CD4-positive, alpha-beta T cell treated with Interferon alpha-2 for 1 hour (primary cell): ENCODE data around the gene PAQR6.

ENCODE experiments used
- DNase-seq, 2 donors: peaks; one replicate each; pipeline ENCODE4 v3.0.0-alpha.2; 2020 to 2022

The PAQR6 gene

DNA sequence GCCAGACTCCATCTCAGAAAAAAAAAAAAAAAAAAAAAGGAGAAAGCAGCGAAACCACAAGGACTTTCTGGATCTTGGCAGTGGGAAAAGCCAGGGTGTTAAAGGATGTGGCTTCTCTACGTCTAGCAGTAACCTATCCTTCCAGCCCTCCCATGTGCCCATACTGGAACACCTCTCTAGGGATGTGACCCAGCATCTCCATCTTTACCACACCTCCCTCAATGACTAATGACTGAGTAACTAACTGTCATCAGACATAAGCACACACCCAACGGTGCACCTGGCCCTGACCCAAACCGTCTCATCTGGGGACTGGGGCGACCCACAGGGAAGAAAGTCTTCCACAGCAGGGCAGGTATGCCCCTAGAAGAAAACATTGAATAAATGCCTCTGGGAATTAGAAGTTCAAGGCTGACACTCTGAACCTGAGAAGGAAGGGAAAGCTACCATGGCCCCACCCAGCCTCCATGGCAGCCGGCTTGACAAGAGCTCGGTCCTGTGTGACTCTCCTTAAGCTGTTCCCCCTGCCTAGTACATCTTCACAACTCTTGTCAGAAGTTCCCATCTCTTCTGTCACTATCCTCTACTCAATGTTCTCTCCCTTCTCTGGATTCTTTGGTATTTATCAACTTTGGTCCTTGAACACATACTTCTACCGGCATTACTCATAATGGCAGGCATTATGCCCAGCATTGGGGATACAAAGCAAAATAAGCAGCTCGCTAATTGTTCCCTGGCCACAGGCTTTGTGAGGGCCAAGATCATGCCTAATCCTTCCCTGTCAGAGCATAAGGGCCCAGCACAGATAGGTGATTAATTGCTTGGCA, 14.8 kb upstream of the PAQR6 start:
- no peak for DNase-seq

DNA sequence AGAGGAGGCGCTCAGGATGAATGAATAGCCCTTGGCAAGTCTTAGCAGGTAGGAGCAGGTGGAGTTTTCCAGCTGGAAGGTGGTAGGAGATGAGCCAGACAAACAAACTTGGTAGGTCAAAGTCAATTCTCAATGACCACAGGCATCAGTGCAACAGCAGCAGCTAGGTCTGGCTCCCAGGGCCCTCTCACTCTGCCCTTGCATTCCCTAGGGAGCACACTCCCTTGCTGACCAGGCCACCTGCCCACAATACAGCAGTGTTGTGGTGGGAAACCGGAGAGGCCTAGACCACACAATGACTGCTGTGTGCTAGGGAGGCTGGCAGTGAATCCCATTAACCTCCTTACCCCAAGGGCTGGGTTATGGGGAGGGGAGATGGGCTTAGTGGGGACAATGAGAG, 13.0 kb upstream of the PAQR6 start:
- DNase-seq: no peak

GRCh38 chr1:156259805-156260204, 11.9 kb upstream of the PAQR6 start:
- DNase-seq: no peak

DNA sequence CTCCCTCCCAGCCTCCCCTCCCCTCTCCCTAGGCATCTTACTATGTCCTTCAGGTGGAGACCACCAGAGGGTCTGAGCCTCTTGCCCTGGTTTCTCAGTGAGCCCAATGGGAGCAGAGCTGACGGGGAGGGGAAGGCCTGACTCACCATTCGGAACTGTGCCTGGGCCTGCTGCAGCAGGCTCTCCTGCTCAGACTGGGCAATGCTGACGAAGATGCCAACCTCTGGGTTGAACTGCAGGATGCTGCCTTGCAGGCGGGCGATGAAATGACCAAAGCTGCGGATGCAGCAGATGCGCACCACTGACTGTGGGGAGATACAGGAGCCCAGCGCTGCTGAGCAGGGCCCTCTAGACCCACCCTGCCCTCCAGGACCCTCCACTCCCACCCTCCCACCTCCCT, 11.0 kb upstream of the PAQR6 start:
- no peak for DNase-seq

GRCh38 chr1:156257711-156258110, 9.9 kb upstream of the PAQR6 start:
- DNase-seq: no peak

DNA sequence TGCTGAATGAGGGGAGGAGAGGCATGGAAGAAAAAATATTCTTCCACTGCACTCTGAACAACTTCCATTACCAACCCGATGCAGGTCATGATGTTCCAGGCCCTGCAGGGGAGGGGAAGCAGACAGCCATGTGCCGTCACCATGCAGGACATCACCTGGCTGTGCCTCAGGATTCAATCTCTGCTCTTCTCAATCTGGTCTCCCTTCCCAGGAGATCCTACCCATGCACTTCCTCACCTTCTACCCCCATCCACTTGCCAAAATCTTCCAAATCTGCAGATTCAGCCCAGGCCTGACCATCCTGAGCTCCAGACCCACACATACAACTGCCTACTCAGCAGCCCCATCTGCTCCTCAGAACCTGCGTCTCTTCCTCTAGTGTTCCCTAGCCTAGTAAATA, 5.8 kb upstream of the PAQR6 start:
- no peak for DNase-seq

GRCh38 chr1:156251527-156251926, 3.7 kb upstream of the PAQR6 start:
- no peak for DNase-seq

GRCh38 chr1:156249593-156249992, 1.7 kb upstream of the PAQR6 start:
- DNase-seq: no peak

DNA sequence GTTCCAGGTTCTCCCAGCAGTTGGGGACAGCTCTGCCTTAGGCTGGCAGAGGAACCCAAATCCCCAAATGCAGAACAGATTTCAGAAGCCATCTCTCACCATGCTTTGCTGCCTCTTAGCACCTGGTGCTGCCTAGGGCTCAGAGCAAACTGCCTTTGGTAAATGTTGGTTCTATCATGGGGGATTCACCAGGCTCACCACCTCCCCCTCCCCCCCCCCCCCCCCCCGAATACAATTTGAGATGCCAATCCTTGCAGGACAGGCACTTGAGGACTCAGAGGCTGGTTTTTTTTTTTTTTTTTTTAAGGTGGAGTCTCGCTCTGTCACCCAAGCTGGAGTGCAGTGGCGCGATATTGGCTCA, 447 bp upstream of the PAQR6 start:
- DNase-seq: no peak

- DNase-seq: no peak
Observed at GRCh38 chr1:156246781-156247459, 936 bp downstream of the PAQR6 start.

GRCh38 chr1:156246241-156246780, 1.5 kb downstream of the PAQR6 start:
- DNase-seq: no peak

DNA sequence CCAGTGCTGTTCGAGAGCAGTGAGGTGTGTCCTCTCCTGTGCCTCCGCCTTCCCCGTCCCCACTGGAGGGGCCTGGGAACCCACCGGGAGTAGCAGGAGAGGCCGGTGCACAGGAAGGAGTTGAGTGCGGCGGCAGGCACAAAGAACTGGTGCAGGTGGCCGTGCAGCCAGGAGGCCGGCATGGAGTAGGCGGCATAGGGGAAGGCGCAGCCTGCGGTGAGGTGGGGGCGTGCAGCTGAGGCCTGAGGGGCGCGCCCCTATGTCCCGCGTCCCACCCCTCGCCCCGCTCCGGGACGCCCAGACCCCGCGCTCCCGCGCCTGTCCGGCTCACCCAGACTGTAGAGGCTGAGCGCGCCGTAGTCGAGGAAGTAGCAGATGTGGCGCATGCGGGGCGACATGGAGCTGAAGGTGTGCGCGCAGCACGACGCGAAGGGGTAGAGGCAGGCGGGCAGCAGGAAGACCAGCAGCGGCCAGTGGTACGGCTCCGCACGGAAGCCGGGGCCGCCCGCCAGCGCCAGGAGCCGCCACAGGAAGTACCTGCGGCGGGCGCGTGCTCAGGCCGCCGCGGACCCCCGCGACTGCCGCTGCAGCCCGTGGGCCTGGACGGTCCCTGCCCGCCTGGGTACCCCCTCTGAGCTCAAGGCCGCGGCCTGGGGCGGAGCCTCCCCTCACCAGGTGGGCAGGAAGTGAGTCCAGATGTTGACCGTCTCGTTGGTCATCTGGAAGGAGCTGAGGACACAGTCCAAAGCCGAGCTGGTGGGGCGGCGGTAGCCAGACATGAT, 2.2 kb downstream of the PAQR6 start:
- peak; percentile 9 to 46 for DNase-seq

- DNase-seq: no peak
Observed at GRCh38 chr1:156244712-156245111, 3.1 kb downstream of the PAQR6 start.

GRCh38 chr1:156244126-156244525, 3.7 kb downstream of the PAQR6 start:
- DNase-seq: no peak

DNA sequence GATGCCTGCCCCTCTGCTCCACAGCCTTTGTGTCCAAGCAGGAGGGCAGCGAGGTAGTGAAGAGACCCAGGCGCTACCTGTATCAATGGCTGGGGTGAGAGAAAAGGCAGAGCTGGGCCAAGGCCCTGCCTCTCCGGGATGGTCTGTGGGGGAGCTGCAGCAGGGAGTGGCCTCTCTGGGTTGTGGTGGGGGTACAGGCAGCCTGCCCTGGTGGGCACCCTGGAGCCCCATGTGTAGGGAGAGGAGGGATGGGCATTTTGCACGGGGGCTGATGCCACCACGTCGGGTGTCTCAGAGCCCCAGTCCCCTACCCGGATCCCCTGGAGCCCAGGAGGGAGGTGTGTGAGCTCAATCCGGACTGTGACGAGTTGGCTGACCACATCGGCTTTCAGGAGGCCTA, 5.1 kb downstream of the PAQR6 start:
- no peak for DNase-seq

GRCh38 chr1:156241926-156242325, 5.9 kb downstream of the PAQR6 start, which contains the start of gene BGLAP:
Gene BGLAP, plus strand, starts transcription at chr1:156242184. Its CDS starts 48 bp downstream, at chr1:156242232.
- no peak for DNase-seq

DNA sequence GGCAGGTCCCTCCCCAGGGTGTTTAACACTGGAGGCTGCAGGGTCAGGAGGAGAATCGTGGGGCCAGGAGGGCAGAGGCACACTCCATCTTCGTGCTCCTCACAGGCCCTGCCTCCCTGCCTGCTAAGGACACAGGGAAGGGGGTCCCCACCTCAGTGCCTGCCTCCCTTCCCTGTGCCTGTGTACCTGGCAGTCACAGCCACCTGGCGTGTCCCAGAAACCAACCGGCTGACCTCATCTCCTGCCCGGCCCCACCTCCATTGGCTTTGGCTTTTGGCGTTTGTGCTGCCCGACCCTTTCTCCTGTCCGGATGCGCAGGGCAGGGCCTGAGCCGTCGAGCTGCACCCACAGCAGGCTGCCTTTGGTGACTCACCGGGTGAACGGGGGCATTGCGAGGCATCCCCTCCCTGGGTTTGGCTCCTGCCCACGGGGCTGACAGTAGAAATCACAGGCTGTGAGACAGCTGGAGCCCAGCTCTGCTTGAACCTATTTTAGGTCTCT, 6.5 kb downstream of the PAQR6 start:
- DNase-seq: no peak

DNA sequence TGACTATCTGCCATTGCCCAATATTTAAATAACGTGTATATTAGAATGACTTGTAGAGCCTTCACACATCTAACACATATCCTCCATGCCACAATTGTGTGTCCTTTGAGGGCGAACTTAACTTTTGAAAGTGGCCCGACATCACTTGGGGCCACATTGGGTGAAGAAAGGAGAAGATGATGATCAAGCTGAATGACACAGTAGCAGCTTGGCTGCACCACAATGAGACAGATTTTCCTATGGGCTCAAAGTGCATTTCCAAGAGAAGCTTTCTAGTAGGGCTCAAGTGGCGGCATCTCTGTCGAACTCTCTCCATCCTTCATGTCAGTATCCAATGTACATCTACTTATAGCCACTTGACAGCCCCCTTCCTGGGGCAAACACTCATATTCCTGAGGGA, 9.6 kb downstream of the PAQR6 start:
- DNase-seq: no peak

DNA sequence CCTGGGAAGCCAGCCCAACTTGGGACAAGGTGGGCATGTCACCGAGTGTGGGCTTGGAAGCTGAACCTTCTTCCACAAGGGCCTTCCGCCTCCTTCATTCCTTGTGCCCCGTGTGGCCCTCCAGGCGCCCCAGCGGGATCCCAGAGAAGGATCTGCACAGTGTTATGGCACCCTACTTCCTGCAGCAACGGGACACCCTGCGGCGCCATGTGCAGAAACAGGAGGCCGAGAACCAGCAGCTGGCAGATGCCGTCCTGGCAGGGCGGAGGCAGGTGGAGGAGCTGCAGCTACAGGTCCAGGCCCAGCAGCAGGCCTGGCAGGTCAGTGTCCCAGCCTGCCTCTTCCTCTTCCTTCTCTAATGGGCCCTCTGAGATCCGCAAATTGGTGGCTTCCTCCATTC, 11.7 kb downstream of the PAQR6 start:
- no peak for DNase-seq

DNA sequence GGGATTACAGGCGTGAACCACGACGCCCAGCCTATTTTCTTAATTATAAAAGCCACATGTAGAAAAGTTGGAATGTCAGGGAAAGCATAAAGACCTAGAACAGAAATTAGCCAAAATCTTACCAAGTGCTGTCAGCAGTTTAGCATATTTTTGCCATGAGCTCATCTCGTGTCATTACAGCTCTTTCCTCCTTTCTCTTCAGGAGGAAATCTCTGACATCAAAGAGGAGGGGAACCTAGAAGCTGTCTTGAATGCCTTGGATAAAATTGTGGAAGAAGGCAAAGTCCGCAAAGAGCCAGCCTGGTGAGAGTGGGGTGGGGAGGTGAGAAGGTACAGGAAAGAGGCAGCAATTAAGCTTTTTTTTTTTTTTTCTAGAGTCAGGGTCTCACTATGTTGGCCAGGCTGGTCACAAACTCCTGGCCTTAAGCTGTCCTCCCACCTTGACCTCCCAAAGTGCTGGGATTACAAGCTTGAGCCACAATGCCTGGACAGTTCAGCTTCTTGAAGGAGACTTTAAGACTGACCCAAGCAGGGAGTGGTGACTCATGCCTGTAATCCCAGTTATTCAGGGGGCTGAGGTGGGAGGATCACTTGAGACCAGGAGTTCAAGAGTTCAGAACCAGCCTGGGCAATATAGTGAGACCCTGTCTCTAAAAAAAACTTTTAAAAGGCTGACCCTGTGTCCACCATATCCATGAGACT, 14.3 kb downstream of the PAQR6 start:
- DNase-seq: no peak

DNA sequence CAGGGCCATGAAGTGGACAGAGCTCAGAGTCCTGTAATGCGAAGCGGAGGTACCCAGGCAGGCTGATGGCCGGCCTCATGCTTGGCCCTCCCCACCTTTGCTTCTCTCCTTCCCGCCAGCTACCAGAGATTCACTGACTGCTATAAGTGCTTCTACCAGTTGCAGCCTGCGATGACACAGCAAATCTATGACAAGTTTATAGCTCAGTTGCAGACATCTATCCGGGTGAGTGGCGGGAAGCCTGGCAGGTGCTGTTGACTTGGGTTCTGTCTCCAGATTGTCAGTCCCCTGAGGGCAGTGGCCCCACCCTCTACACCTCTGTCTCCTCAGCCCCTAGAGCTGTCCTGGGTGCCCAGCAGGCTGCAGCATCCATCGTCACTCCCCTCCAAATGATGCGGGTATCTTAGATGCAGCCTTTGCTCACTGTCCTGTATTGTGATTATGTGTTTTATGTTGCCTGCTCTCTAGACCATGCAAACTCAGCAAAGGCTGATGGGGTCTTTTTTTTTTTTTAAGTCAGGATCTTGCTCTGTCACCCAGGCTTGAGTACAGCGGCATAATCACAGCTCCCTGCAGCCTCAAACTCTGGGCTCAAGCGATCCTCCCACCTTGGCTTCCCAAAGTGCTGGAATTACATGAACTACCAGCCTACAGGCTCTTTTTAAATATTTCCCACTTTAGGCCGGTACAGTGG, 15.5 kb downstream of the PAQR6 start:
- no peak for DNase-seq

DNA sequence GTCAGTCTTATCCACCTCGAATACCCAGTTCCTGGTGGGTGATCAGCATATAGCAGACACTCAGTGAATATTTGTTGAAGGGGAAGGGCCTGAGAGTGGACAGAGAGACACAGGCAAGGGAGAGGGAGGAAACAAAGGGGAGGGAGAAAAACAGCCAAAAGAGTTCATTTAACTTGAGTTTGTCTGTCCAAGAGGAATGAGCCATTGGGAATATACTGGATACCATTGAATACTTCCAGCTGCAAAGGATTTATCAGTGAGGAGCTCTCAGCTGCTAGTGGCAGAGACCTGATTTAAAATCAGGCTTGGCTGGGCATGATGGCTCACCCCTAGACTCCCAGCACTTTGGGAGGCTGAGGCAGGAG, 17.4 kb downstream of the PAQR6 start:
- no peak for DNase-seq
